Upper lobe of left lung (tissue), 4 donors: ENCODE data around the gene ARVCF.

Experiments
- CTCF ChIP-seq, 6 experiments: fragments of 450-650 bp in 4 of 6; fragments of 200-600 bp in 2 of 6; sonication (generic) in 2 of 6; IDR thresholded peaks; one replicate each; pipeline ENCODE4 v1.5.1; 2016 to 2019; ENCODE audit warnings: antibody characterized with exemption in 6 of 6
- EP300 ChIP-seq, 4 donors: sonication (generic); formaldehyde crosslinking; IDR thresholded peaks; one replicate each; pipeline ENCODE4 v1.5.1; 2017; ENCODE audit warnings: antibody characterized with exemption in 4 of 4, control low read depth in 2 of 4
- POLR2A ChIP-seq, 4 donors: fragments of 450-650 bp; IDR thresholded peaks; one replicate each; pipeline ENCODE4 v1.5.1; 2016 to 2017; ENCODE audit warnings: antibody characterized with exemption in 4 of 4, mild to moderate bottlenecking in 2 of 4

DNA sequence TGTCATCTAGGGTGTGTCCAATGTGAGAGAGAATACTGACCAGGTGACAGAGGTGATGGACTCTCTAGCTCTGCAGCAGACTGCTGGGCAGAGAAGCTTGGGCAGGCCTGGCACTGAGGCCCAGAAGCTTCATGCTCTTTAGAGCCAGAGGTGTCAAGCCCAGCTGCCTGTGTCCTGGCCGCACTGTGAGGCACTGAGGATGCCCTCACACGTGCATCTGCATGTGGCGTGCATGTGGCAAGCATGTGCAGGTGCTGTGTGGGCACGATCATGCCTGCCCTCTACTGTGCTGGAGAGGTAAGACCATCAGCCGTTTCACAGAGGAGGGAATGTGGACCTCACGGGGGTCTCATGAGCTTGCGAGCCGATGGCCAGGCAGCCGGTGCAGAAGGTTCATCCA, 59.2 kb downstream of the ARVCF start:
- TF ChIP-seq CTCF (IDR thresholded peaks at IDR 0.05): no peak
- no peak for TF ChIP-seq POLR2A (IDR thresholded peaks at IDR 0.05)
- no peak for TF ChIP-seq EP300 (IDR thresholded peaks at IDR 0.05)
